DMS53 treated with DMSO at 0.1 percent for 48 hours (cell line): Measurements from ENCODE around the gene TECPR1.

Experiments
- DNase-seq: peaks from one replicate; lab custom pipeline; 2025; ENCODE audit not compliant: unreplicated experiment; lab: John Stamatoyannopoulos, UW

TECPR1 gene

DNA sequence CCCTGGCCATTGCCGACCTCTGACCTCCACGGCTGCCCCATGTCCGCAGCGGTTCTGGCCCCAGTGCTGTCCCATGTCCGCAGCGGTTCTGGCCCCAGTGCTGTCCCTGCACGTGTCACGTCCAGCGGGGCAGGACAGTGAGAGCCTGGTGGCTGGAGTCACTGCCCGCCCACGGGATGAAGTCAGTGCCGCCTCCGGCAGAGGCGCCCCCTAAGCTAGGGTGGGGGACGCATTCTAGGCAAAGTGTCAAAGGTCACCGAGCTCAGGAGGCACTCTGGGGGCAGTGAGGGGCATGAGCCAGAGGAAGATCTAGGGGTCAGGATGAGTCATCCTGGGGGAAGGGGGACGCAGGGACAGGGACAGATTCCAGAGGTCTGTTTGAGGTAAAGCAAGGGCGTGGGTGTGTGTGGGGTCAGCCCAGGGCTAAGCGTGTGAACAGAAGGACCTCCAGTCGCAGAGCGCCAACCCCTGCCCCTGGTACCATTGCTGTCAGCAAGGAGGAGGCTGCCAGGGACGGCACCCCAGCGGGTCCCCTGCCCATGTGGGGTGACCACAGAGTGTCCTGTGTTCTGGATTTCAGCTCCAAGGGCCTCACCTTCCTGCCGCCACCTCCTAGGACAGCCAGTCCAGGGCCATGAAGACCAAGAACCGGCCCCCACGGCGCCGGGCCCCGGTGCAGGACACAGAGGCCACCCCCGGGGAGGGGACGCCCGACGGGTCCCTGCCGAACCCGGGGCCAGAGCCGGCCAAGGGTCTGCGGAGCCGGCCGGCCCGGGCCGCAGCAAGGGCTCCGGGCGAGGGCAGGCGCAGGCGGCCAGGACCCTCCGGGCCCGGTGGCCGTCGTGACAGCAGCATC, 40.1 kb downstream of the TECPR1 start:
- no peak for DNase-seq

DNA sequence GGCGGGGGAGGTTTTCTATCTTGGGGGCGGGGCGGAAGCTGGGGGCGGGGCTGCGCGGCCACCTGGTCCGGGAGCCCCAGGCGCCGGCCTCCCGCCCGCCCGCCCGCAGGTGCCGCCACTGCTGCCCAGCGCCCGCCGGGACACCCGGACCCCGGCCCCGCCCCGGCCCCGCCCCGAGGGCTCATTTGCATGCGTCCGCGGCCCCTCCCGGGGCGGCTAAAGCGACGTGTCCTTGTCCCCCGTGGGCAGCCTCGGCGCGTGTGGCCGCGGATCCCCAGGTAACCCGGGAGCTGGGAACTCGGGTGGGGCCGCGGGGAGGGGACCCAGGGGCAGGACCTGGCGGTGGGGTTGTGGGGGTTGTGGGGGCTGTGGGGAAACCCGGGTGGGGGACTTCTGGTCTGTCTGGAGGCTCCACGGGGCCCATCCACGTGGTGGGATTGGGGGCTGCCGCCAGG, 40.8 kb downstream of the TECPR1 start, which contains the start of gene BHLHA15:
BHLHA15 (plus strand) TSS at position 219 of the 455 bp plus-strand sequence. CDS start 871 bp downstream, outside the sequence.
- peak; percentile 56 for DNase-seq

DNA sequence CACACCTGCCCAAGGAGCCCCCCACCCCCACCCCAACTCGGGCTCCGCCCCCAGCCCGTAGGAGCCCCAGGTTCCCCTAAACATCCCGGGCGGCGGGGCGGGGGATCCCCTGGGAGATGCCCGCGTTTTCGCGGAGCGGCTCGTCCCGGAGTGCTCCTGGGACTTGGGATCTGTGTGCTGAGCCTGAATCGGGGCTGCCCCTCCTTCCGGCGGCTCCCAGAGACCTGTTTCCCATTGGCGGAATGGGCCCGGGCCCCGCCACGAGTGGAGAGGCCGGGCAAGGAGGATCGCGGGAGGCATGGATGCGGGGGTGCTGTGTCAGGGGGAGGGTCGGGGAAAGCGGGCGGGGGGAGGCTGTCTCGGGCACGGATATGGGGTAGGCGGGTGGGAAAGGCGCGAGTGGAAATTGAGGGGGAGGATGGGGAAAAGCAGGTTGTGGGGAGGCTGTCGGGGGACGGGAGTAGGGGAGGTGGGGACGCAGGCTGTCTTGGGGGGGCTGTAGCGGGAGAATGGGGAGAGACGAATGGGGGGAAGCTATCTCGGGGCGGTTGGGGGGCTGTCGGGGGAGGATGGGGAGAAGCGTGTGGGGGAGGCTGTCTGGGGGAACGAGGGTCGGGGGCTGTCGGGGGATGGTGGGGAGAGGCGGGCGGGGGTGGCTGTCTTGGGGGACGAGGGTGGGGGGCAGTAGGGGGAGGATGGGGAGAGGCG, 41.4 kb downstream of the TECPR1 start:
- peak; percentile 71 for DNase-seq

GRCh38 chr7:98209166-98209920, 42.7 kb downstream of the TECPR1 start:
- no peak for DNase-seq

DNA sequence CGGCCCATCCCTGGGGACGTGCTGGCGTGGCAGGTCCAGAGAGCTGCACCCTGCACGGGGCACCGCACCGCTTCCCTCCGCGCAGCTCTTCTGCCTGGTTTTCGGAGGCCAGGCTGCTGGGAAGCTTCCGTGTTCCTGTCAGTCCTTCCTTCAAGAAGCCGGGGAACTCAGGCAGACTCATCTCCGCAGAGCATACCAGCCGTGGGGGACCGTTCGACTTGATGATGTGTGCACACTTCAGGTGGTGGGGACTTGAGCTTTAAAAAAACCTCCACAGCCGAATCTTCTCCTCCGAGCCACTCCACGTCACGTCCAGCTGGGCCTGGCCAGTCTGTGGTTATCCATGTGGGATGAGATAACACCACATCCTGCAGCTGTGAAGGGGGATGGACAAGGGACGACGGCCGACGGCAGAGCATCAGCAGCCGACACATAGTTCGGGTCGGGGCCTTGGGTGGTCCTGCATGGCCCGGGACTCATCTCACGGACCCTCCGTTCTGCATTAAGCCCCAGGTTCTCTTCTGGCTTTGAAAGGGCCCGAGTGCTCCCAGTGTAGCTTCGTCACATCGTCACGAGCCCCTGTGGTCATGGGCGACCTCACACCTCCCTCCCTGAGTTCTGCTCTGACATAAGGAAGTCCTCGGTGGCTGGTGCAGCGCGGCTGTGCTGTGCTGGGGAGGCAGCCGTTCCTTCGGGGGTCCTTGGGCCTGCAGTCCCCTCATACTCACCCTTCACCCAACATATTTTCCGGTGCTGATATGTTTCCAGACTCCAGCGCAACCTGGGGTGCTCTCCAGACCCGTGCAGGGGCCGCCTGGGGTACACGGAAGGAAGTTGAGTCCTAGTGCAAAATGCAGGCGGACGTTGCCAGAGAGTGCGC, 45.3 kb downstream of the TECPR1 start:
- no peak for DNase-seq

DNA sequence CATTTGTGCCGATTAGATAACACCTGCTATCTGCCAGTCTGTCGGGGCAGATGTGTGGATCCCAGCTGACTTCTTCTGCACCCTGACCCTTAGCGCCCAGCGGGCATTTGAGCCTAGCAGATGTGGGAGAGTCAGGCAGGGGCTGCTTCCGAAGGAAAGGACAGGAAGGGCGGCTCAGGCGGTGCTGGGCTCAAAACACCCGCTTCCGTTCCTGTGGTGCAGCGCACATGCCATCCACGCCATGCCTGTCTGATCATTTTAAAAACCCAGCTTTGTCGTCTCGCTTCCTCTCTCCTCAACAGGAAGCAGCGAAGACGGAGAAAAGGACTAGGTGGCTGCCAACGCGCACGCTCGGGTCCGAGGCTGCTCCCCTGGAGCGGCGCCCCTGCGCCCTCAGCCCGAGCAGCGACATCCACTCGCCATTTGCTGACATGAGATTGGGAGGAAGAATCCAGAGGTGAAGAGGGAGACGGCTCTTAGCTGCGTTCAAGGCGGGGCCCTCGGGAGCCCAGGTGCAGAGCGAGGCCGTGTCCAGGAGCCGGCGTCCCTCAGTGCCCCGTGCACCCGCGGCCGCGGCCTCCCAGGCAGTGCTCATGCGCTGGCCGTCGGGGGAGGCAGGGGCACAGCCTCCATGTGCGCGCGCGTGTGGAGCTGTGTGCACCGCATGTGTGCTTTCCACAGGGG, 46.7 kb downstream of the TECPR1 start:
- peak; percentile 40 for DNase-seq

DNA sequence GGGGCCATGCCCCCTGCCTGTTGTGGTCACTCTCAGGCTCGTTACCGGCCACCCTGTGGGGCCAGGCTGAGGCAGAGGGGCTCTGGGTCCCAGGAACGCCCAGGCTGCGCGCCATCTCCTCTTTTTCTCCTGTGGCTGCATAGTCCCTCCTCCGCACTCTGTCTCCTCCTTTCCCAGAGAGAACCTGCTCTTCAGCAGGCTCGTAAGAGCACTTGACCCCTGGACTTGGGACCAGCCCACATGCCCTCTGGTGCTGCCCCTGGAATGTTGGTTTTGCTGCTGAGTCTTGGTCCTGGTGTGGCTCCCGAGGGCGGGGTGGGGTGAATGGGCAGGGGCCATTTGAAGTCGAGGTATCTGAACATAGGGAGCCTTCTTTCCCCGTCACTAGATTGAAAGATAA, 47.4 kb downstream of the TECPR1 start:
- DNase-seq: peak; percentile 69

DNA sequence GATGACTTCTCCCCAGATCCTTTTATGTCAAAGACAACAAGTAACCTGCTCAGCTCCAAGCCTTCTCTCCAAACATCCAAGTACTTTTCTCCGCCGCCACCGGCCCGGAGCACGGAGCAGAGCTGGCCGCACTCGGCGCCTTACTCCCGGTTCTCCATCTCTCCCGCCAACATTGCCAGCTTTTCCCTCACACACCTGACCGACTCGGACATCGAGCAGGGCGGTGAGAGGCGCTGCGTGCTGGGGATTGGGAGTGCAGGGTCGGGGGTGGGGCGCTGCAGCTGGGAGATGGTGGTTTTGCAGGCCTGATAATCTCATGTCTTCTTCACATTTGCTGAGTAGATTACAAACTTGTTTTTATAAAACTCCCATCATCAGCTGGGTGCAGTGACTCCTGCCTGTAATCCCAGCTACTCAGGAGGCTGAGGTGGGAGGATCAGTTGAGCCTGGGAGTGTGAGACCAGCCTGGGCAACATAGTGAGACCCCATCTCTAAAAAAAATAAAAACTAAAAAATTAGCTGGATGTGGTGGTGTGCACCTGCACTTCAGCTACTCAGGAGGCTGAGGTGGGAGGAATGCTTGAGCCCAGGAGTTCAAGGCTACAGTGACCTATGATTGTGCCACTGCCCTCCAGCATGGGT, 47.9 kb downstream of the TECPR1 start:
- DNase-seq: no peak

- no peak for DNase-seq
Observed at GRCh38 chr7:98203261-98203963, 48.6 kb downstream of the TECPR1 start.

DNA sequence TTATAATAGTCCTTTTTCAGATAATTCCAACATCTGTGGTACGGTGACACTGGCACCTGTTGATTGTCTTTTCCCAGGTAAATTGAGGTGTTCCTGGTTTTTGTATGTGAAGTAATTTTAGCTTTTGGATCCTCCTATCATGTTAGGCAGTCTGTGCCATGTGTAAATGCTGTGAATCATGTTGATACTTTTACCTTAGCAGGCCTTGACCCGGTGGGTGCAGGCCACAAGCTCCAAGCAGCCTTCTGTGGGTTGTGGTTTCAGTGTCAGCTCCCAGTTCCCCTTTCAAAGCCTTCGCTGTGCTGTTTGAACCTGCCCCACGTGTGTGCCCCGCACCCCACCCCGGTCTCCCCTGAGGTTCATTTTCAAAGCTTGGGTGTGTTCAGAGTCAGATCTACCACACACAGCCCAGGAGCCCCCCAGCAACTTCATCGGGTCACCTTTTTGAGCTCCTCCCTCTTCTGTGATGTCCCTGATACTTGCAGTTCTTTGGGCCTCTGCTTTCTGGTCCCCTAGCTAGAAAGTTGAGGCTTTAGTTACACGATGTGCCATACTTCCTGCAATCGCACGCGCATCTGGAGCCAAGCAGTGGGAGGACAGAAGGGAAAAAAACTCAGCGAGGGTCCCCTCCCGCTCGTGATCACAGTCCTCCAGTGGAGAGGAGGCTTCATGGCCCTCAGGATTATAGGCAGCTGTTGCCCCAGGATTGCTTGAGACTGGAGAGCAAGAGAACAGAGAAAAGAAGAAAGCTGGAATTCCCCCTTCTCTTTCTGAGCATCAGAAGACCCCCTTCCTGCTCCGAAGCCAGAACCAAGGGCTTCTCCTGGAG, 49.5 kb downstream of the TECPR1 start:
- DNase-seq: no peak

- no peak for DNase-seq
Observed at GRCh38 chr7:98200364-98200763, 51.7 kb downstream of the TECPR1 start.

DNA sequence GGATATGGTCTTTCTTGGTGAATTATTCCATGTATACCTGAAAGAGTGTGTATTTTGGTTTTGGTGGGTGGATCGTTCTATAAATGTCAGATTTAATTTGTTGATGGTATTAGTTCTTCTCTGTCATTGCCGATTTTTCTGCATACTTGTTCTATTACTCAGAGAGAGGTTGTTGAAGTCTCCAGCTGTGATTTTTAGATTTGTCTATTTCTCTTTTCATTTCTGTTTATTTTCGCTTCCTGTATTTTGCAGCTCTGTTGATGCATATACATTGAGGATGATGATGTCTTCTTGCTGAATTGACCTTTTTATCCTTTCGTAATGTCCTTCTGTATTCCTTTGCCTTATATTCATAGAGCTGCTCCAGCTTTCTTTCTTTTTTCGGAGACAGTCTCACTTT, 52.9 kb downstream of the TECPR1 start:
- no peak for DNase-seq

- no peak for DNase-seq
Observed at GRCh38 chr7:98196706-98197605, 55.1 kb downstream of the TECPR1 start.

DNA sequence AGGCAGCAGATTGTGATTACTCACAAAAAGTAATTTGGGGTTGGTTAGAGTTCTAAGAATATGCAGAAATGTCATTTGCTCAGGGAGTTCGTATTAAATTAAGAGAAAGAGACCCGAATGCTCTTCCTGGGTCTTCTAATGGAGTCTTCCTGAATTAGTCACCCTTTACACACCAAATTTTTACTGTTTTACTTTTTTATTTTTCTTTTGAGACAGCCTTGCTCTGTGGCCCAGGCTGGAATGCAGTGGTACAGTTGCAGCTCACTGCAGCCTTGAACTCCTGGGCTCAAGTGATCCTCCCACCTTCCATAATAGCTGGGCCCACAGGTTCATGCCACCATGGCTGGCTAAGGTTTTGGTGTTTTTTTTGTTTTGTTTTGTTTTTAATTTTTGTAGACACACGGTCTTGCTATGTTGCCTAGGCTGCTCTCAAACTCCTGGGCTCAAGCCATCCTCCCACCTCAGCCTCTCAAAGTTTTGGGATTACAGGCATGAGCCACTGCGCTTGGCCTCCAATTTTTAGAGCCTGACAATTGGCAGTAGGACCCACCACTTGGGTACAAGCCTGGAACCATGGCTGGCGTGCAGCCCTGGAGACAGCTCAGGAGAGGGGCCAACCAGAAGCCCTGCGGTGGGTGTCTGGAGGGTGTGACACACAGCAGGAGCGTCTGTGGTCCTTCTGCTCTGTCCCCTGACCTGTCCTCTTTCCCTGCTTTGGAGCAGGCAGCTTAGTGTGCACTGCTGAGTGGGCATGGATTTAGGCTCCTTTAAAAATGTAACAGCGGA, 57.2 kb downstream of the TECPR1 start:
- no peak for DNase-seq

DNA sequence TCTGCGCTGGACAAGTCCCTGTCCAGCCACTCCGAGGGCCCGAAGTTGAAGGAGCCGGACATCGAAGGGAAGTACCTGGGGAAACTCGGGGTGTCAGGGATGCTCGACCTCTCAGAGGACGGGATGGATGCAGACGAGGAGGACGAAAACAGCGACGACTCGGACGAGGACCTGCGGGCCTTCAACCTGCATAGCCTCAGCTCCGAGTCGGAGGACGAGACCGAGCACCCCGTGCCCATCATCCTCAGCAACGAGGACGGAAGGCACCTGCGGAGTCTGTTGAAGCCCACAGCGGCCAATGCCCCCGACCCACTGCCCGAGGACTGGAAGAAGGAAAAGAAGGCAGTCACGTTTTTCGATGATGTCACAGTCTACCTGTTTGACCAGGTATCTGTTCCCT, 57.8 kb downstream of the TECPR1 start:
- no peak for DNase-seq
